Measurements from ENCODE around the gene SVOP.

Gene SVOP

DNA sequence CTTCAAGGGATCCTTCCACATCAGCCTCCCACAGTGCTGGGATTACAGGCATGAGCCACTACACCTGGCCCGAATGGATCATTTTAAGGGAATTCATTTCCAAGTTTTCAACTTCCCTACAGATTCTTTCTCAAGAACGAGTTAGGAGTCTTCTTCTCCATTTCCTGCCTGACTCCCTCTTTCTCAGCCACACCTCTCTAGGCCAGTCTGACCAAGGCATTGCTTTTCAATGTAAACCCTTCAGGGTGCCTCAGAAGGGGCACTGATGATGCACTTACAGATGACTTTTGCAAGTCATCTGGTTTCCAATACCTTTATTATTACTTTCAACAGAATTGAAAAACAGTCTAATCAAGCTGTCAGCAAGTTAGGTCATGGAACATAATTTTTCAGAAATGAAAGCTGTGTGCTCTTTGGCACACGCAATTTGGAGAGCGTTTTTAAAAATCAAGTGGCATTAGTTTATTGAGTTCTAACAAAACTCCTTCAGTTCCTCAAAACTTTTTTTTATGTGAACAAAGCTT, 47.2 kb downstream of the SVOP start:
- no peak for DNase-seq

GRCh38 chr12:108972358-108972757, 48.5 kb downstream of the SVOP start:
- no peak for DNase-seq

- no peak for DNase-seq
Observed at GRCh38 chr12:108969622-108970021, 51.2 kb downstream of the SVOP start.

DNA sequence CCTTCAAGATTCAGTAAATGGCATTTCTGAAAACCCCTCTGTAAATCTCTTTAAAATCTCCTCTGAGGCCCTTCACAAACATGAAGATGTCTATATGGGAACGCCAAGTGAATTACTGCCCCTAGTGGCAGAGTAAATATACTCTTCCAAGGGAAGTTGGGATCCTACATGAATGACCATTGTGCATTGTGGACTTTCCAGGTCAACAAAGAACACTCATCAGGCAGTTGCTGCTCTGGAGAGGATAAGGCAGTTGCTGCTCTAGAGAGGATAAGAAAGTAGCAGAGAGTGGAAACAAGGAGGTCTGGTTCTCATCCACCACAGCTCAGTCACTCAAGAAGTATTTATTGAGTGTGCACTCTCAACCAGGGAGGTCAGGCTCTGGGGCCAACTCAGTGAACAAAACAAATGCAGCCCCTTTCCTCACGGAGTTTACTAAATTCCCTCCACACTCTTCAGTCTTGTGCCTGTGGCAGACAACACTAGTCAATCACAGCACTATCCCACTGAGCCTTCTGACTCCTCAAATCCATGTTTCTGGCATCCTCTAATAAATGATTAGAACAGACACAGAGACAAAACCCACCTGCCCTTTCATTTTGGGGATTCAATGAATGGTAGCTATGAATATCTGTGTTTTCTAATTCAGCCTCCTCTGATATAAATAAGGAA, 52.9 kb downstream of the SVOP start:
- no peak for DNase-seq

DNA sequence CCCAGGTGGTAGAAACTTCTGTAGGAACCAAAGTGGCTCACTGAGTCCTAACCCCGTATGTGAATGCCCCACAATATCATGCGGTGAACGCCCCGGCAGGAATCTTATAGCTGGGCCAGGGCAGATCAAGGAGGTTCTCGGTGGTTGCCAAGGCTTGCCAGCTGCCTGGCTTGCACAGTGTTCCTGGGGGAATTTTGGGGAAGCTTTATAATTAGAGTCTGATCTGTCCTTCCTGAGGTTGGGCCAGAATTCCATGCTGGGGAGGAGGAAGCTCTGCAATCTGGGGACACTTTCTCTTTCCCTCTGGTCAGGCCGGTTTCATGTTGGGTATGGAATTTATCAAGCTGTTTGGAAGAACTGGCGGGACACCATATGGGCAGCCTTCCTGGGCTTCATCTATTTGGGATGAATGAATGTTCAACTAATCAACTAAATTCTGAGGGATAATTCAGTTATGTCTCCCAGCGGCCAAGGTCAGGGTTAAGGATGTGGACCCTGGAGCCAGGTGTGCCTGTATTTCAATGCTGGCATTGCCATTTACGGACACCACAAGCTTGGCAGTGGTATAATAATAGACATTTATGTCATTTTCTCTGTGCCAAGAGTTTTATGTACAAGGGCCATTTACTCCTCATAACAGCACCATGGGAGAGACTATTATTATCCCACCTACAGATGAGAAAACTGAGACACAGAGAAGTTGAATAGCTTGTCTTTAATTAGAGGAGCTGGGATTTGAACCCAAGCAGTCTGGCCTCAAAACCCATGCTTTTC, 54.3 kb downstream of the SVOP start:
- no peak for DNase-seq

DNA sequence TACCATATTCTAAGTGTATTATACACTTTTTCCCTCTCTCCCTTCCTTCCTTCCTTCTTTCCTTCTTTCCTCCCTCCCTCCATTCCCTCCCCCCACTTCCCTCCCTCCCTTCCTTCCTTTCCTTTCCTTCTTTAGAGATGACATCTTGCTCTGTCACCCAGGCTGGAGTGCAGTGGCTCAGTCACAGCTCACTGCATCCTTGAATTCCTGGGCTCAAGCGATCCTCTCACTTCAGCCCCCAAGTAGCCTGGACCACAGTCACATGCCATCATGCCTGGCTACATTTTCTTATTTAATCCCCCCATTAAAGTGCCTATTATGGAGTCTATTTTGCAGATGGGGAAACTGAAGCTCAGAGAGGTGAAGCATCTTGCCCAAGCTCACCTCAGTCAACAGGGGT, 55.0 kb downstream of the SVOP start:
- DNase-seq, result no peak

DNA sequence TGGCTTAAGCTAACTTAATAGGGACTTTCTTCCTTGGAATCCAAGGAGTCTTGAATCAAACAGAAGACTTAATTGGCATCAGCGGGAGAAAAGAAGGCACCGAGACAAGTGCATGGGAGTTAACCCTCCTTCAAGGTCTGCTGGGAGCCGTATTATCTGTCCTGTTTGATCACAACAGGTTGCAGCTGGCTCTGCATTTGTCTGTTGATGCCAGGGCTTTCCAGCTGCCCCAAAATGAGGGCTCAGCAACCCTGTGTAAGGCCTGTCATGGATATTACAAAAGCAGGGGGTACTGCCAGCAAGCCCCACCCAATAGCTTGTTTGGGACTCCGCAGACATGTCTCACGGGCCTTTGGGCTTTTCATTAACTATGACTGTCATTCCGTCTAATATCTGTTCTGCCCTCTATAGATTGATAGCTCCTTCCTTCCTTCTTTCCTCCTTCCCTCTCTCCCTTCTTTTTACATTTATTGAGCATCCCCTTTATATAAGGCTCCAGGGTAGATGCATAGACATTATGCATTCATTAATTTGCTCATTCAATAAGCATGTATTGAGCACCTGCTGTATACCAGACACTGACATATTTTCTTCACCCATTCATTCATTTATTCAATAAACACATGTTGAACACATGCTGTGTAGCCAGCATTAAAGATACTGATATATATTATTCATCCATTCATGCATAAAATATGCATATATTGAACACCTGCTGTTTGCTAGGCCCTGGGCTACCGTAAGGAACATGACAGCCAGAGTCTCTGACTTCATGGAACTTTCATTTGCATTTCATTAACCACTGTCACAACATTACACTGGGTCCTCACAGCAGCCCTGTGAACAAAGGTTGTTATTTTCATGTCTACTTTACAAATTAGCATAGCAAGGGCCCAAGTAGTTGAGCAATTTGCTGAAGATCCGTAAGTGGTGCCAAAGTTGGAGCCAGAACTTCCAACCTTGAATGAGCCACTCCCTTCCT, 56.2 kb downstream of the SVOP start:
- DNase-seq, result no peak

- DNase-seq, result no peak
Observed at GRCh38 chr12:108962256-108962655, 58.6 kb downstream of the SVOP start.

DNA sequence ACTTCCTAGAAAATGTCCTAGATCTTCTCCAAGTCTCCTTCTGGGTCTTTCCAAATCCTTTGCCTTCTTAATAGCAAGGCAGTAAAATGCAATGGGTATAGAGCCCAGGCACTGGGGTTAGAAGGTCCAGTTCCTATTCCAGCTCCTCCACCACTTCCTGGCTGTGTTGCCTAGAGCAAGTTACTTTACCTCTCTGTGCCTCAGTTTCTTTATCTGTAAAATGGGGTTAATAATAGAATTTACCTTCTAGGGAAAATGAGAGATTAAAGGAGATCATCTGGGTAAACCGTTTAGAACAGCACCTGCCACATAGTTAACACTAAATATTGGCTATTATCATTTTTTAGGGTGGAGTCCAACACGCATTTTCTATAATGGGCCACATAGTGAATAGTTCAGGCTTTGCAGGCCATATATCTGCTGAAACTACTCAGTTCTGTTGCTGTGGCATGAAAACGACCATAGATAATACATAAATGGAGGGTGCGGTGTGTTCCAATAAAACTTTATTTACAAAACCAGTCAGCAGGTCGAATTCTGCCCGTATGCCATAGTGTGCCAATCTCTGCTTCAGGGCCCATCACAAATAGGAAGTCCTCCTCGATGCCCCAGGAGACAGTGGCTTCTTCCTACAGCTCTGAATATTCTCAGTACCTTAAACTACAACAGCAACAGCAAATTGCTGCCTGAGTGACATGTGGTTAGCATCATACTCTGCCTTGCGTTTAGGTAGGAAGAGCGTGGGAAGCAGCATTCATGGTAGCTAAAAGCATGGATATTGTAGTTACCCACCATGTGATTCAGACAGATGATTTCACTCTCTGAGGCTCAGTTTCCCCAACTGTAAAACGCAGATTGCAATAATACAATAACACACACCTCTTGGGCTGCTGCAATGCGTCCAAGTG, 60.9 kb downstream of the SVOP start:
- DNase-seq, result no peak

DNA sequence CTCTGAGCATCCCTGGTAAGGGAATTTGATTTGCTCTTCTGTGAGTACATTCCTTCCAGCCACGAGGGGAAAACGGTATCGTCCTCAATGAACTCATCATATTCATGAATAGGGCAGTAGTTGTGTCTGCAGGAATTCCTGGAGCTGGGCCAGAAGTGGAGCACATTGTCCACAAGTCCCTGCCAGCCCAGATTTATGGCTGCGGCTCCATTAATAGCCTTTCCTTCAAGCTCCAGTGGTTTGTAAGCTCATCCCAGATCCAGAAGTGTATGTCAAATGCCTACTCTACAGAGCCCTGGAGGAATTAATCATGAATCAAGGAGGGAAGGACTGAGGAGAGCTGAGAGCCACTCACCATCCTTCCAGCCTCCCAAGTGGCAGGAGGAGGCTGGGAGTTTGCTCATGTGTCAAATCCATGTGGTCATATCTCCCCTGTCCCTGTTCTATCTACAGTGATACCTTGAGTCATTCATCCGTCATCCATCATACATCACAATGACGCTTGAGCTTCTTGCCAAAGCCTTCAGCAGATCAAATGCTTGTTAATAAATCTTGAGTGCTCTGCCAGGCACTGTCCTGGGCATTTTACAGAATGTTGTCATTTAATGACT, 65.5 kb downstream of the SVOP start:
- no peak for DNase-seq

GRCh38 chr12:108950991-108951739, 69.7 kb downstream of the SVOP start:
- peak; percentile 53 to 54 for DNase-seq

DNA sequence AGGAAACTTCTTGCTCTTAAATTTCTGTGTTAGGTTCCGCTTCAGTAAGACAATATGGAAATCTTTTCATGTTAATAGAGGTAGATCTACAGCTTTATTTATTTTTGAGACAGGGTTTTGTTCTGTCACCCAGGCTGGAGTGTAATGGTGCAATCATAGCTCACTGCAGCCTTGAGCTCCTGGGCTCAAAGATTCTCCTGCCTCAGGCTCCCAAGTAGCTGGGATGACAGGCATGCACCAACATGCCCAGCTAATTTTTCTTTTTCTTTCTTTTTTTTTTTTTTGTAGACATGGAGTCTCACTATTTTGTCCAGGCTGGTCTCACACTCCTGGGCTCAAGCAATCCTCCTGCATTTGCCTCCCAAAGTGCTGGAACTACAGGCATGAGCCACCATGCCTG, 70.9 kb downstream of the SVOP start:
- DNase-seq, result no peak

GRCh38 chr12:108948367-108948766, 72.5 kb downstream of the SVOP start:
- DNase-seq, result no peak

- no peak for DNase-seq
Observed at GRCh38 chr12:108947097-108947496, 73.8 kb downstream of the SVOP start.

DNA sequence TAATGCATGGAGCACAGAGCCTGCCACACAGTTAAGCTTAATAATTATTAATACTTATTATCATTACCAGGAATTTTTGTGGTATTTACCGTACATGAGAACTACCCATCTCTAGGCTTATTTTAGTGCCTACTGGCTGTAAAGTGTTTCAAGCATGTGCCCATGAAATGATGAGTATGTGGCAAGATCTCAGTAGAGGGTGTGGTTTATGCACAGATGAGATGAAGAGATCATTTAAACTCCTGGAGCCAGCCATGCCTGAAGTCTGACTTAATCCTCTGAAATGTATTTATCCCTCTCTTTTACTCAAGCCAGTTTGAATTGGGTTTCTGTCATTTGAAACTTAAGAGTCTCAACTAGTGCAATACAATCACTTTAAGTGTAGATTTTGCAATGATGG, 80.7 kb downstream of the SVOP start:
- no peak for DNase-seq

GRCh38 chr12:108939594-108939993, 81.3 kb downstream of the SVOP start:
- DNase-seq, result no peak

- no peak for DNase-seq
Observed at GRCh38 chr12:108938247-108938924, 82.5 kb downstream of the SVOP start.

GRCh38 chr12:108935159-108935763, 85.6 kb downstream of the SVOP start:
- no peak for DNase-seq

DNA sequence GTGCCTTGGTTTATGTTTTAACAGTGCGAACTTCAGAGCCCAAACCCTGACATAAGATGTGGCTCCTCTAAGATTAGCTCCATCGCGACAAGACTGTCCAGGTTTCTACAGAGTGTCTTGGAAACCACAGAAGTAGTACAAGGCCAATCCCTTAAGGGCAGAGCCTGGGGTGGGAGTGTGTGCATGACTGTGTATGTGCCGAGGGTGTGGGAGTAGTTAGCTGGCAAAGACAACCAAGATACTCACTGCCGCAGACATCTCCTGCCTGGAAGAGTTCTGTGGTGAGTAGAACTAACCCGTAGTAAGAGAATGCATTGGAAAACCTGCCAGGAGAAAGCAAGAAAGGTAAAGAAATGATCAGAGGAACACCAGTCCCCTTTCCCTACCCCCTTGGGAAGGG, 86.9 kb downstream of the SVOP start:
- no peak for DNase-seq

GRCh38 chr12:108930756-108931155, 90.1 kb downstream of the SVOP start:
- no peak for DNase-seq
